Gastrocnemius medialis (tissue), 4 donors: ENCODE data around the gene CCDC134.

Source experiments
- POLR2A ChIP-seq, 2 donors: fragments of 450-650 bp; IDR thresholded peaks; one replicate each; pipeline ENCODE4 v1.6.1; 2017; ENCODE audit warnings: antibody characterized with exemption in 2 of 2, mild to moderate bottlenecking in 2 of 2, moderate library complexity in 2 of 2
- TF ChIP-seq, protein P1 (sequence below), 5 experiments: fragments of 450-650 bp in 3 of 5; fragments of 200-600 bp in 2 of 5; sonication (generic) in 2 of 5; IDR thresholded peaks in 4 of 5; conservative IDR thresholded peaks in 1 of 5; 1 replicate in 4 of 5; 2 replicates in 1 of 5; pipeline ENCODE4 v1.5.1; 2016 to 2019; ENCODE audit warnings: antibody characterized with exemption in 5 of 5, mild to moderate bottlenecking in 3 of 5, moderate library complexity in 3 of 5

DNA sequence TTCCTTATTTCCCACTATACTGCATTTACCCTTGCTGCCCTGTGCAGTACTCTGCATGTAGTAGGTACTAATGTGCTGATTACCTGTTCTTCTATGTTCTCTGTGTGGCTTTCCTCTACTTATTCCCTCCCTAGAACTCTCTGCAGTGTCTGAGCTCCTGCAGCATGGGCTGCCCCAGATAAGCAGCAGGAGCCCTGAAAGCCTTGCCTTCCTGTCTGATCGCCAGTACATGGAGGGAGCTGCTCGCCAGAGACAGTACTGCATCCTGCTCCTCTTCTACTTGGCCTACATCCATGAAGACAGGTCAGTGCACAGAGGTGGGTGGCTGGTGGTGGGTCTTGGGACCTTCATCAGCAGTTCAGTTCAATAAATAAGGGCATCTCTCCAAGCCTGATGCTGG, 42.2 kb upstream of the CCDC134 start:
- TF ChIP-seq, protein P1, sequence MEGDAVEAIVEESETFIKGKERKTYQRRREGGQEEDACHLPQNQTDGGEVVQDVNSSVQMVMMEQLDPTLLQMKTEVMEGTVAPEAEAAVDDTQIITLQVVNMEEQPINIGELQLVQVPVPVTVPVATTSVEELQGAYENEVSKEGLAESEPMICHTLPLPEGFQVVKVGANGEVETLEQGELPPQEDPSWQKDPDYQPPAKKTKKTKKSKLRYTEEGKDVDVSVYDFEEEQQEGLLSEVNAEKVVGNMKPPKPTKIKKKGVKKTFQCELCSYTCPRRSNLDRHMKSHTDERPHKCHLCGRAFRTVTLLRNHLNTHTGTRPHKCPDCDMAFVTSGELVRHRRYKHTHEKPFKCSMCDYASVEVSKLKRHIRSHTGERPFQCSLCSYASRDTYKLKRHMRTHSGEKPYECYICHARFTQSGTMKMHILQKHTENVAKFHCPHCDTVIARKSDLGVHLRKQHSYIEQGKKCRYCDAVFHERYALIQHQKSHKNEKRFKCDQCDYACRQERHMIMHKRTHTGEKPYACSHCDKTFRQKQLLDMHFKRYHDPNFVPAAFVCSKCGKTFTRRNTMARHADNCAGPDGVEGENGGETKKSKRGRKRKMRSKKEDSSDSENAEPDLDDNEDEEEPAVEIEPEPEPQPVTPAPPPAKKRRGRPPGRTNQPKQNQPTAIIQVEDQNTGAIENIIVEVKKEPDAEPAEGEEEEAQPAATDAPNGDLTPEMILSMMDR (IDR thresholded peaks at IDR 0.05 in 4 of 5, conservative IDR thresholded peaks at IDR 0.05 in 1 of 5), result no peak
- no peak for TF ChIP-seq POLR2A (IDR thresholded peaks at IDR 0.05)
